Stimulated activated CD8-positive, alpha-beta memory T cell treated with anti-CD3 and anti-CD28 coated beads, Interleukin-15, amount 100 ng/mL, for 4 hours (primary cell): ENCODE results near the gene KLHL7.
"Not testable (repeated sequence)": the region's sequence is repeated elsewhere in the genome, so short reads cannot be mapped to it uniquely, and the experiment has no call there.

Source experiments
- DNase-seq, 2 donors: peaks; one replicate each; pipeline ENCODE4 v3.0.0-alpha.2; 2020; ENCODE audit warnings: low read depth in 2 of 2

Gene KLHL7

DNA sequence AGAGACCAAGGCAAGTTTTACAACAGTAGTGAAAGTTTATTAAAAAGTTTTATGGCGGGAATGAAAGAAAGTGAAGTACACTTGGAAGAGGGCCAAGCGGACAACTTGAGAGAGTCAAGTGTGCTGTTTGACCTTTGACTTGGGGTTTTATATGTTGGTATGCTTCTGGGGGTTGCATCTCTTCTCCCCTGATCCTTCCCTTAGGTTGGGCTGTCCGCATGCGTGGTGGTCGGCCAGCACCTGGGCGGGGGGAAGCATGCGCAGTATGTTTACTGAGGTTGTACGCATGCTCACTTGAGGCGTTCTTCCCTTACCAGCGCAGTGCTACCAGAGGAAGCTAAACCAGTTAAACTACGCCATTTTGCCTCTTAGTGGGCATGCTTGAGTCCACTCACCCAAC, 108.2 kb downstream of the KLHL7 start:
- no peak for DNase-seq

DNA sequence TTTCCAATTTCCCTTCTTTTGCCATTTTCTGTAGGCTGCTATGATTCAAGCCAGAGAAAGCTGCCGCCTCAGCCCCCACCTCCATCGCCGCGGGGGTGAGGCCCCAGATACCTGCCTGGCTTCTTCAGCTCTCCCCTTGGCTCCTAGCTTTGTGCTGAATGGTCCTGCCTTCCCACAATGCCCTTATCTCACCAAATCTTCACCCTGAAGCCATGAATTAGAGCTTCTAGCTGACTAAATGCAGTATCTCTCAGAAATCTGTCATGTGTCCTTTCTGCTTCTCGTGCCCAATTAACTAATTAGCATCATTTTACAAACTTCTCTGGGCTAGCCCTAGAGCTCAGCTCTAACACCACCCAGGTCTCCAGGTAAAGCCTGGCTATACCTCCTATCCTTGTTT, 108.8 kb downstream of the KLHL7 start:
- no peak for DNase-seq

DNA sequence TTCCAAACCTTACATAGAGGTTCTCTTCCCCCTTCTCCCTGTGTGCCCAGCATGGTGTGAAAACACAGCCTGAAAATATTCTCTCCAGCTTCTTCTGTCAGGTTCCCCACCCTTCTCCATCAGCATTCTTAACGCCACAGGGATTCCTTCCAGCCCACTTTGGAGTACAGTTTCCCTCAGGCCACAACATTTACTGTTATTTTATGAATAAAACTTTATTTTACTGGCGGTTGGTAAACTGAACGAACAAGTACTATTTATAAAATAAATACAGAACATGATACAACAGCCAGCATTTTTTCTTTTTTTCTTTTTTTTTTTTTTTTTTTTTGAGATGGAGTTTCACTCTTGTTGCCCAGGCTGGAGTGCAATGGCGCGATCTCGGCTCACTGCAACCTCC, 109.4 kb downstream of the KLHL7 start:
- DNase-seq: no peak

DNA sequence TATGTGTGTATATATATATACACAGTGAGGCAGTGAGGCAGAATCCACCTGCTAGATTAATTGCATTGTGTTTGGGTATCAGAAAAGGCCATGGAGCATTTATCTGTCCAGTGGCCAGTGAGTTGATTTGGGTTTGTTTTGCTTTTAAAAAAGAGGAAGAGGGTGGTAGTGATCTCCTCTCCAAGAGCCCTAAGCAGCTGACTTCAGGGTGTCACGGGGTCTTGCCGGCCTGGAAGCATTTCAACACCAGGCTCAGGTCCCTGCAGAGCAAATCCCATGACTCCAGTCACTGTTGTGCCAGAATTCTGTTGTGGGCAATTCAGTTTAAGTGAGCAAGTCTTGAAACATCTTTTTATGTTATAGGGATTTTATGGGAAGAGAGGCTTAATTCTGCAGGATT, 110.4 kb downstream of the KLHL7 start:
- no peak for DNase-seq

DNA sequence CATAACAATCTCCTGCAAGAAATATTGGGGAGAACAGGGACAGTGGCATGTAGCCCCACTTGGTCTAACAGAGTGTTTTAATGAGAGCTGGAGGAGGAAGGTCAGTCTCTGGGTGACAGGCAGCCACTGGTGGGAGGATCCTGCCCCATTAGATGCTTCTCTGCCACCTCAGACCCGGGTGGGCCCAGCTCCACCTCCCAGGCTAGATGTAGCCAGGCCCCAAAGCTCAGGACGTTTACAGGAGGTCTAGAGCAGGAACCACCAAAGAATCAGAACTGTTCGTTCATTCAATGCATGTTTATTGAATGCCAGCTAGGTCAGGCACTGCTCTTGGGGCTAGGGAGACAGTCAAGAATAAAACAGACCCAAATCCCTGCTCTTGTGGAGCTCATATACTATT, 112.6 kb downstream of the KLHL7 start:
- DNase-seq: no peak

DNA sequence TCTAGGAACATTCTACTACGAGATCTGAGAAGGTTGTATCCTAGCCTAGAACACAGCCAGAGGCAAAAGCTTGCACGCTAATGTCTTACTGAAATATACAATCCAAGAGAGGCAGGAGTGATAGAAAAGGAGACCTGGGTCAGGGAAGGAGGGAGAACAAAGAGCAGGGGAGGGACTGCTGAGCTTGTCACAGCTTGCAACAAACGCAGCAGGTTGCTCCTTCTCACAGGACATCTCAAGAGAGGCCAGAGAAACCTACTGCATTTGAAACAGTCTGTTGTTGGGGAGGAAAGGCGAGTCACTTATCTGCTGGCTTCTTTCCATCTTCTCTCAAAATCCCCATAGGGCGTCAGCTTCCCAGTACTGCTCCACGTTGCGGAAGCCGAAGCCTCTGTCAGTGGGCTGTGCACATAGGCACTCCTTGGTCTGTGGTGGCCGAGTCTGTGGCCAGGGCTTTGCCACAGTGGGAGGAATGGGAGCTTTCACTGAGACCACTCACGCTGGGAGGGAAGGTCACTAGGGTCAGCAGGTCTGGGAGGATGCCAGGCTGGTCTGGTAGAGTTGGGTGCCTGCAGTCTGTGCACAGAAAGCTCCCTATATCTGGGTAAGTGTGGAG, 115.2 kb downstream of the KLHL7 start:
- no peak for DNase-seq

DNA sequence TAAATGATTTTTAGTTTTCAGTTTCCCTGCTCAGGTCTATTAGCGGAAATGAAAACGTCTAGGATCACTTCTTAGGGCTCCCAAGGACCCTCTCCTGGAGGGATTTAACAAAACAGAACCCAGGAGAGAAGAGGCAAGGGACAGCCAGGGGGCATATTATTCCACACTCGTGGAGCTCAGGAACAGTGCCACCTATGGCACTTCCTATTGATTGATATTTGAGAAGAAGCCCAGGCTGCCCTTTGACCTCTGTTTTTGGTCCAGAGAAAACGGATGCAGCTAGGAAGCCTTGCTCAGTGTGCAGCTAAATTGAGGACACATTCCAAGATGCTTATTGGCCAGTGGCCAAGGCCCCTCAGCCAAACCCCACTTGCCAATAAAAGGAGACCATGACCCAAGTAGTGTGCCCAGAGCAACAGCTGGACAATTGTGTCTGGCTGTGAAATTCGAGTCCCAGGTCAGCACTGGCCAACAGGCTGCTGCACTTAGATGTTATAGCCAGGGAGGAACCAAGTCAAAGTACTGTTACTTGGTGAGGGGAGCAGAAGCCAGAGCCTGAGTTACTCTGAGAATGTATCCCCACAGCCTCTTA, 117.0 kb downstream of the KLHL7 start:
- no peak for DNase-seq

DNA sequence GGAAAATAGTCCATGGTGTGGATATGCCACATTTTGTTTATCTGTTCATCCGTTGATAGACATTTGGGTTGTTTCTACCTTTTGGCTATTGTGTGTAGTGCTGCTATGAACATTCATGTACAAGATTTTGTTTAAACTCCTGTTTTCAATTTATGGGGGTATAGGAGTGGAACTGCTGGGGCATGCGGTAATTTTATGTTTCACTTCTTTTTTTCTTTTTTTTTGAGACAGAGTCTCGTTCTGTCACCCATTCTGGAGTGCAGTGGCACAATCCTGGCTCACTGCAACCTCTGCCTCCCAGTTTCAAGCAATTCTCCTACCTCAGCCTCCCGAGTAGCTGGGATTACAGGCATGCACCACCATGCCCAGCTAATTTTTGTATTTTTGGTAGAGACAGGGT, 118.8 kb downstream of the KLHL7 start:
- DNase-seq: not testable (repeated sequence)

DNA sequence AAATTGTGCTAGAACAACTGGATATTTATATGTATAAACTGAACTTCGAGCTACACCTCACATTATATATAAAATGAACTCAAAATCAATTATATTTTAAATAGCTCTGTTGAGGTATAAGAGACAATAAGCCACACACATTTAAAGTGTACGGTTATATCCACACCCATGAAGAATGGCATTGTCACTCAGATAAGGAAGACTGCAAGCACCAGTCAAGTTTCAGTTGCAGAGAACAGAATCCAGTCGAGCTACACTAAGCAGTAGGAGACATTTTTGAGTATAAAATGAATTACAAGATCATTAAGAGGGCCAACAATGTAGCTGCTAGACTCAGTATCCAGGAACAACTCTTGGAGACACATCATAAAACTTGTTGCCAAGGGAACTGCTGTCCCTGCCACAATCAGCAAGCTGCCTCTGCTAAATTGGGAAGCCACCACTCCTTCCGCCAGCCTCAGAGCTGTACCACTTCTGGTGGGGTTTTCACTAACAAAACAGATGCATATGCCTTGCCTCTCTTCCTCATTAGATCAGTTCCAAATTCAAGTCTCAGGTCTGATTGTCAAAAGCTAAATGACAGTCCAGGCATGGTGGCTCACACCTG, 121.4 kb downstream of the KLHL7 start:
- no peak for DNase-seq
